Endothelial cell of umbilical vein (primary cell): ENCODE results near the gene PPFIBP2. TPM values are rescaled to one million over a fixed set of nuclear protein-coding genes. Genes with fewer than 3 reads are reported as not detected.

Experiments
- BruUV-seq: library from RNA; stranded (reverse); fragments of 400-500 nt; replicated peaks from 2 replicates; lab custom pipeline; 2021; lab: Mats Ljungman, UMichigan
- CTCF ChIA-PET: fragments of 300-600, 350-600 bp; sonication (Branson Sonifier 250); formaldehyde crosslinking; loops from one replicate; lab custom pipeline; 2021; ENCODE audit warnings: antibody characterized with exemption, inconsistent platforms; lab: Charles Lee
- POLR2A ChIA-PET: fragments of 300-600, 350-600 bp; sonication (Branson Sonifier 250); formaldehyde crosslinking; loops from one replicate; lab custom pipeline; 2021; ENCODE audit warnings: antibody characterized with exemption, inconsistent platforms; lab: Charles Lee
- DNase-seq: peaks from one replicate; pipeline ENCODE4 v3.0.0-alpha.2; 2011; ENCODE audit warnings: low read depth, low spot score
- FAIRE-seq: peaks from 2 replicates; lab custom pipeline; 2011; peaks lifted over from hg19 to GRCh38; lab: Jason Lieb, UNC
- H2AFZ ChIP-seq: 2 replicates; pipeline ENCODE4 v1.6.0; 2012; ENCODE audit warnings: low read depth, low read length, control low read depth, inconsistent platforms
- H3K27ac ChIP-seq: 2 replicates; pipeline ENCODE4 v1.5.1; 2011; ENCODE audit warnings: low read depth, mild to moderate bottlenecking, control low read depth, low read length, moderate library complexity; ENCODE audit not compliant: insufficient read depth
- H3K27me3 ChIP-seq, 2 experiments: 2 replicates each; pipeline versions ENCODE4 v1.6.0 to v1.6.1; 2011; ENCODE audit warnings: low read length in 2 of 2, mixed read lengths in 1 of 2; ENCODE audit not compliant: control insufficient read depth in 2 of 2, insufficient read depth in 2 of 2
- H3K36me3 ChIP-seq, 2 experiments: 2 replicates in 1 of 2; 3 replicates in 1 of 2; pipeline ENCODE4 v1.5.1; 2011; ENCODE audit warnings: low read length in 2 of 2, mild to moderate bottlenecking in 1 of 2, moderate library complexity in 1 of 2; ENCODE audit not compliant: control insufficient read depth in 2 of 2, insufficient read depth in 2 of 2; ENCODE audit errors: extremely low read depth in 1 of 2
- H3K4me1 ChIP-seq: 3 replicates; pipeline ENCODE4 v1.5.1; 2011; ENCODE audit warnings: mild to moderate bottlenecking, low read length; ENCODE audit not compliant: control insufficient read depth, insufficient read depth; ENCODE audit errors: extremely low read depth
- H3K4me2 ChIP-seq: 2 replicates; pipeline ENCODE4 v1.6.1; 2011; ENCODE audit warnings: low read length, control low read depth, mixed read lengths; ENCODE audit not compliant: insufficient read depth
- H3K4me3 ChIP-seq, 3 experiments: fragments of 200-600 bp in 1 of 3; sonication (generic), shearing (Covaris generic) in 1 of 3; replicated peaks in 1 of 3; 2 replicates each; pipeline ENCODE4 v1.5.1; 2011 to 2016; ENCODE audit warnings: control low read depth in 3 of 3, low read length in 3 of 3, mild to moderate bottlenecking in 2 of 3, inconsistent platforms in 1 of 3, low read depth in 1 of 3, moderate library complexity in 1 of 3; ENCODE audit not compliant: insufficient read depth in 1 of 3
- H3K79me2 ChIP-seq: 2 replicates; pipeline ENCODE4 v1.6.0; 2012; ENCODE audit warnings: low read length, inconsistent platforms; ENCODE audit not compliant: control insufficient read depth, insufficient read depth
- H3K9ac ChIP-seq: replicated peaks from 2 replicates; pipeline ENCODE3; 2011; ENCODE audit warnings: low read length, control low read depth; ENCODE audit not compliant: insufficient read depth; ENCODE audit errors: extremely low read depth
- H3K9me1 ChIP-seq: replicated peaks from 3 replicates; pipeline ENCODE4 v1.6.0; 2011; ENCODE audit warnings: mild to moderate bottlenecking, low read length; ENCODE audit not compliant: control insufficient read depth, insufficient read depth; ENCODE audit errors: extremely low read depth
- H3K9me3 ChIP-seq: replicated peaks from 2 replicates; pipeline ENCODE4 v1.5.1; 2012; ENCODE audit warnings: low read length, inconsistent platforms; ENCODE audit not compliant: control insufficient read depth, insufficient read depth
- H4K20me1 ChIP-seq: replicated peaks from 2 replicates; pipeline ENCODE3; 2011; ENCODE audit warnings: mild to moderate bottlenecking, low read length; ENCODE audit not compliant: control insufficient read depth, insufficient read depth; ENCODE audit errors: extremely low read depth
- EZH2 ChIP-seq: IDR thresholded peaks from 2 replicates; pipeline ENCODE4 v1.6.1; 2012; ENCODE audit warnings: borderline replicate concordance, low read depth, mild to moderate bottlenecking, moderate library complexity, low read length, inconsistent platforms; ENCODE audit not compliant: severe bottlenecking
- FOS ChIP-seq: IDR thresholded peaks from 2 replicates; pipeline ENCODE4 v1.6.1; 2011; ENCODE audit warnings: mild to moderate bottlenecking, low read length, moderate library complexity, borderline replicate concordance; ENCODE audit not compliant: insufficient read depth
- GATA2 ChIP-seq: IDR thresholded peaks from 2 replicates; pipeline ENCODE4 v1.7.0; 2011; ENCODE audit warnings: low read depth, mild to moderate bottlenecking, moderate library complexity, mixed read lengths, low read length; ENCODE audit not compliant: insufficient read length, insufficient read depth
- JUN ChIP-seq: IDR thresholded peaks from 2 replicates; pipeline ENCODE4 v1.6.1; 2011; ENCODE audit warnings: borderline replicate concordance, low read depth; ENCODE audit not compliant: insufficient read length, insufficient read depth
- POLR2A ChIP-seq: IDR thresholded peaks from 2 replicates; pipeline ENCODE4 v1.6.1; 2012; ENCODE audit warnings: low read depth, mild to moderate bottlenecking, control low read depth, low read length
- POLR2AphosphoS5 ChIP-seq: IDR thresholded peaks from 2 replicates; pipeline ENCODE4 v1.6.1; 2012; ENCODE audit warnings: low read depth, mild to moderate bottlenecking, control low read depth, low read length, moderate library complexity; ENCODE audit not compliant: insufficient read depth
- dilution Hi-C: fragments of 300-500 bp; cut with MboI; formaldehyde crosslinking; loops from one replicate; pipeline ENCODE4 v1.15.0; 2019; ENCODE audit warnings: low sequenced_read_pairs; ENCODE audit not compliant: extremely low pct_ligation_motif_present
- intact Hi-C: fragments of 100-400 bp; cut with micrococcal nuclease; formaldehyde crosslinking; loops from one replicate; pipeline ENCODE4 v1.10.0; 2022
- polyA plus RNA-seq, 4 experiments: library from polyadenylated mRNA; depleted of rRNA in 3 of 4; stranded (reverse) in 3 of 4; unstranded in 1 of 4; fragments of >200 nt; gene quantifications; 2 replicates each; pipeline versions ENCODE4 v1.2.1 to v1.2.3, GENCODE V29; 2011 to 2012; ENCODE audit warnings: missing spikeins in 1 of 4
- total RNA-seq: library from RNA; stranded (reverse); gene quantifications from 2 replicates; pipeline ENCODE4 v1.2.3, GENCODE V29; 2021
- TF ChIP-seq, protein P1 (sequence below), 2 donors: IDR thresholded peaks; 1 replicate in 1 of 2; 2 replicates in 1 of 2; pipeline ENCODE4 v1.5.1; 2011; ENCODE audit warnings: low read length in 2 of 2, mild to moderate bottlenecking in 2 of 2, moderate library complexity in 2 of 2, control low read depth in 1 of 2, inconsistent platforms in 1 of 2, low read depth in 1 of 2; ENCODE audit not compliant: insufficient read depth in 1 of 2; ENCODE audit errors: extremely low read depth in 1 of 2
- TF ChIP-seq, protein P2 (sequence below): IDR thresholded peaks from 2 replicates; pipeline ENCODE4 v1.6.1; 2011; ENCODE audit not compliant: insufficient read depth, insufficient read length

The PPFIBP2 gene
- total and polyA plus RNA-seq, 2 donors (not counting 3 experiments of a cell fraction or from before 2014, with no cell fraction given), result 1.3 to 4.0 TPM

DNA sequence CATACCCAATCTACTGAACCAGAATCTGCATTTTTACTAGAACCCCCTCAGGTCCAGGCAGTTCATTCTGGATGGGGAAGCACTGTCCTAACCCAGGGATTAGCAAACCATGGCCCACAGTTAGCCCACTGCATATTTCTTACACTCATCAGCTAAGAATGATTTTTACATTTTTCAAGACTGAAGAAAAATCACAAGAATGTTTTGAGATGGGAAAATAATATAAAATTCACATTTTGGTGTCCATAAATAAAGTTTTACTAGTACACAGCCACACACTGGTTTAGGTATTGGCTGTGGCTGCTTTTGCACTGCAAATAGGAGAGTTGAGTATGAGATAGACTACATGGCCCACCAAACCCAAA is 59.4 kb downstream of the PPFIBP2 start:
- Histone ChIP-seq H3K9me1 (no peaks in the 10 kb centered on the region), H3K9ac (no peak overlapping the region), H3K79me2 (no peaks in the 10 kb centered on the region), H3K36me3 (no peaks in the 10 kb centered on the region), H3K4me2 (no peak overlapping the region), H3K27ac (no peak overlapping the region), H3K27me3 (peaks cover 26 to 29% of the 10 kb centered on the region in 2 experiments), H3K4me1 (peaks cover 15% of the 10 kb centered on the region), H3K4me3 (no peak overlapping the region), H3K9me3 (no peaks in the 10 kb centered on the region), H2AFZ (no peak overlapping the region), H4K20me1 (no peaks in the 10 kb centered on the region)
- intact Hi-C loops, result loop anchor here (5.0 kb wide), 1 partner anchor 476 kb away; no protein-coding TSS in a partner anchor
- TF ChIP-seq GATA2, result no peak
- no peak for TF ChIP-seq JUN
- no peak for TF ChIP-seq FOS
- TF ChIP-seq, protein P1, sequence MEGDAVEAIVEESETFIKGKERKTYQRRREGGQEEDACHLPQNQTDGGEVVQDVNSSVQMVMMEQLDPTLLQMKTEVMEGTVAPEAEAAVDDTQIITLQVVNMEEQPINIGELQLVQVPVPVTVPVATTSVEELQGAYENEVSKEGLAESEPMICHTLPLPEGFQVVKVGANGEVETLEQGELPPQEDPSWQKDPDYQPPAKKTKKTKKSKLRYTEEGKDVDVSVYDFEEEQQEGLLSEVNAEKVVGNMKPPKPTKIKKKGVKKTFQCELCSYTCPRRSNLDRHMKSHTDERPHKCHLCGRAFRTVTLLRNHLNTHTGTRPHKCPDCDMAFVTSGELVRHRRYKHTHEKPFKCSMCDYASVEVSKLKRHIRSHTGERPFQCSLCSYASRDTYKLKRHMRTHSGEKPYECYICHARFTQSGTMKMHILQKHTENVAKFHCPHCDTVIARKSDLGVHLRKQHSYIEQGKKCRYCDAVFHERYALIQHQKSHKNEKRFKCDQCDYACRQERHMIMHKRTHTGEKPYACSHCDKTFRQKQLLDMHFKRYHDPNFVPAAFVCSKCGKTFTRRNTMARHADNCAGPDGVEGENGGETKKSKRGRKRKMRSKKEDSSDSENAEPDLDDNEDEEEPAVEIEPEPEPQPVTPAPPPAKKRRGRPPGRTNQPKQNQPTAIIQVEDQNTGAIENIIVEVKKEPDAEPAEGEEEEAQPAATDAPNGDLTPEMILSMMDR (IDR thresholded peaks at IDR 0.05; ENCODE audit: extremely low read depth in 1 of 2, insufficient read depth in 1 of 2, low read depth in 1 of 2, low read length in 2 of 2), result no peak
- no peak for TF ChIP-seq POLR2AphosphoS5
- TF ChIP-seq, protein P2, sequence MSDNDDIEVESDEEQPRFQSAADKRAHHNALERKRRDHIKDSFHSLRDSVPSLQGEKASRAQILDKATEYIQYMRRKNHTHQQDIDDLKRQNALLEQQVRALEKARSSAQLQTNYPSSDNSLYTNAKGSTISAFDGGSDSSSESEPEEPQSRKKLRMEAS, result no peak
- TF ChIP-seq EZH2, result no peak
- TF ChIP-seq POLR2A, result no peak
- POLR2A ChIA-PET, result interaction anchor here (0.8 kb wide), 1 partner anchor 84 kb away, joined by 4 read pairs; no protein-coding TSS in a partner anchor
- DNase-seq (no peak), FAIRE-seq (no peak)
- BruUV-seq, result no TSS peak
- CTCF ChIA-PET, result interaction anchor here (0.8 to 12.1 kb wide), 7 partner anchors 10 to 475 kb away, joined by 3 to 766 read pairs (median 13); no protein-coding TSS in a partner anchor
- dilution Hi-C loops, result no loop called here
